DND-41 (cell line): Measurements from ENCODE around the gene NCAPH2.

Experiments used
- CTCF ChIP-seq: IDR thresholded peaks from 2 replicates; pipeline ENCODE4 v1.5.1; 2012; ENCODE audit warnings: borderline replicate concordance, low read length, moderate library complexity, mild to moderate bottlenecking; ENCODE audit not compliant: poor library complexity, severe bottlenecking; ENCODE audit errors: extremely low read depth
- EZH2 ChIP-seq: IDR thresholded peaks from 3 replicates; pipeline ENCODE4 v1.6.1; 2012; ENCODE audit warnings: borderline replicate concordance, low read depth, mild to moderate bottlenecking, moderate library complexity, low read length, inconsistent platforms; ENCODE audit not compliant: severe bottlenecking

- no peak for TF ChIP-seq CTCF
- TF ChIP-seq EZH2, result no peak
Measured at GRCh38 chr22:50467773-50468440, 40.1 kb upstream of the NCAPH2 start.
